Measurements from ENCODE around the gene OCRL. TPM values are rescaled to one million over a fixed set of nuclear protein-coding genes. Genes with fewer than 3 reads are reported as not detected.

Gene OCRL
- total RNA-seq, 1 donor from 2014 or later, result 10.2 TPM

GRCh38 chrX:129622757-129623301 is 82.8 kb downstream of the OCRL start:
- TF ChIP-seq, protein P1, sequence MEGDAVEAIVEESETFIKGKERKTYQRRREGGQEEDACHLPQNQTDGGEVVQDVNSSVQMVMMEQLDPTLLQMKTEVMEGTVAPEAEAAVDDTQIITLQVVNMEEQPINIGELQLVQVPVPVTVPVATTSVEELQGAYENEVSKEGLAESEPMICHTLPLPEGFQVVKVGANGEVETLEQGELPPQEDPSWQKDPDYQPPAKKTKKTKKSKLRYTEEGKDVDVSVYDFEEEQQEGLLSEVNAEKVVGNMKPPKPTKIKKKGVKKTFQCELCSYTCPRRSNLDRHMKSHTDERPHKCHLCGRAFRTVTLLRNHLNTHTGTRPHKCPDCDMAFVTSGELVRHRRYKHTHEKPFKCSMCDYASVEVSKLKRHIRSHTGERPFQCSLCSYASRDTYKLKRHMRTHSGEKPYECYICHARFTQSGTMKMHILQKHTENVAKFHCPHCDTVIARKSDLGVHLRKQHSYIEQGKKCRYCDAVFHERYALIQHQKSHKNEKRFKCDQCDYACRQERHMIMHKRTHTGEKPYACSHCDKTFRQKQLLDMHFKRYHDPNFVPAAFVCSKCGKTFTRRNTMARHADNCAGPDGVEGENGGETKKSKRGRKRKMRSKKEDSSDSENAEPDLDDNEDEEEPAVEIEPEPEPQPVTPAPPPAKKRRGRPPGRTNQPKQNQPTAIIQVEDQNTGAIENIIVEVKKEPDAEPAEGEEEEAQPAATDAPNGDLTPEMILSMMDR (IDR thresholded peaks at IDR 0.05; ENCODE audit: borderline replicate concordance), result no peak

GRCh38 chrX:129626026-129626425 is 86.0 kb downstream of the OCRL start:
- DNase-seq, result no peak
- H3K4me1 ChIP-seq, result peaks cover 8% of the 10 kb centered on the region
- intact Hi-C loops (cut with micrococcal nuclease), result no loop called here
- H3K9me3 ChIP-seq (replicated peaks), result no peaks in the 10 kb centered on the region
- H3K4me3 ChIP-seq, result no peak overlapping the region
- no peaks in the 10 kb centered on the region for H3K36me3 ChIP-seq
- TF ChIP-seq, protein P1 (IDR thresholded peaks at IDR 0.05; ENCODE audit: borderline replicate concordance), result no peak
- H3K27me3 ChIP-seq (ENCODE audit: low read depth), result no peaks in the 10 kb centered on the region
- no peak overlapping the region for H3K27ac ChIP-seq (replicated peaks)

More at GRCh38 chrX:129622757-129623301, 82.8 kb downstream of the OCRL start:
- intact Hi-C loops (cut with micrococcal nuclease), result no loop called here
- H3K4me1 ChIP-seq, result no peaks in the 10 kb centered on the region
- H3K27ac ChIP-seq (replicated peaks), result no peak overlapping the region
- no peaks in the 10 kb centered on the region for H3K27me3 ChIP-seq (ENCODE audit: low read depth)
- DNase-seq, result no peak
- H3K4me3 ChIP-seq, result no peak overlapping the region
- no peaks in the 10 kb centered on the region for H3K9me3 ChIP-seq (replicated peaks)
- no peaks in the 10 kb centered on the region for H3K36me3 ChIP-seq

DNA sequence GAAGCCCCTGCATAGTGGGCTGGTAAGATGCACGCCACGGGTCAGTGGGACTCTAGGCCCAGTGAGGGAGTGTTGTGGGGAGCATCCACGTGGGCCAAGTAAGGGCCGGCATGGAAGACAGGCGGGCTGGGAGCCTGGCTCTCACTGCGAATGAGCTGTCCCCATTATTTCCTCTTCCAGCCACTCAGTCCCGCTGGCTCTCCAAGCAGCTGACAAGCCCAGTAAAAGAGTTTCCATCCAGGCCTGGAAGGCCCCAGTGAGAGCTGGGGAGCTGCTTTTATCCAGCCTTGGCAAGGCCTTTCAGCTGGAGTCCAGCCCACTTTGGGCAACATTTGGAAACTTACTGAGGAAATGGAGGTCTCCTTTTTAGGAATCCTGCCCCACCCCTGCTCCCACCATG is 89.8 kb downstream of the OCRL start:
- DNase-seq, result no peak
- peak overlapping the region; percentile 51 for H3K27ac ChIP-seq (replicated peaks)
- intact Hi-C loops (cut with micrococcal nuclease), result no loop called here
- TF ChIP-seq, protein P1 (IDR thresholded peaks at IDR 0.05; ENCODE audit: borderline replicate concordance), result no peak
- H3K27me3 ChIP-seq (ENCODE audit: low read depth), result no peaks in the 10 kb centered on the region
- no peaks in the 10 kb centered on the region for H3K36me3 ChIP-seq
- no peaks in the 10 kb centered on the region for H3K9me3 ChIP-seq (replicated peaks)
- peaks cover 8% of the 10 kb centered on the region for H3K4me1 ChIP-seq
- no peak overlapping the region for H3K4me3 ChIP-seq

- no peak overlapping the region for H3K27ac ChIP-seq (replicated peaks)
- no peaks in the 10 kb centered on the region for H3K9me3 ChIP-seq (replicated peaks)
- no peak for DNase-seq
- peaks cover 8% of the 10 kb centered on the region for H3K4me1 ChIP-seq
- H3K4me3 ChIP-seq, result no peak overlapping the region
- intact Hi-C loops (cut with micrococcal nuclease), result no loop called here
- no peaks in the 10 kb centered on the region for H3K27me3 ChIP-seq (ENCODE audit: low read depth)
- no peaks in the 10 kb centered on the region for H3K36me3 ChIP-seq
- TF ChIP-seq, protein P1 (IDR thresholded peaks at IDR 0.05; ENCODE audit: borderline replicate concordance), result no peak
These were observed 91.8 kb downstream of the OCRL start for GRCh38 chrX:129631849-129632248.

DNA sequence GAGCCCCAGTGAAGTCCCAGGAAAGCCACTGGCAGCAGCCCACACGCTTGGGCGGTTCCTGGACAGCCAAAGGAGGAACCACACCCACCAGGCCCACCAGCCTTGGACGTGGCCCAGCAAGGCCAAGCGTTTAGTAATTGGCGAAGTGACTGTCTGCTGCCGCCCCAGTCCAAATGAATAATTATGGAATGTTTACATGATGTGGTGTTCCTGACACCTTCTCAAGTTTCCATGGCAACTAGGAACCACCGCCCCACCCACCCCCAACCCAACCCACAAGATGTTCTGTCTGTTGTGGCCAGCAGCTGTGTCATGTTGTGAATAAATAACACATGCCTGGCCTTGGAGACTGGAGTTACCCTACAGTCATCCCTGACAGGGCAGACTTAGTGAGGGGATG is 92.4 kb downstream of the OCRL start:
- Histone ChIP-seq H3K4me3 (no peak overlapping the region), H3K27me3 (ENCODE audit: low read depth) (no peaks in the 10 kb centered on the region), H3K4me1 (peaks cover 8% of the 10 kb centered on the region), H3K9me3 (replicated peaks) (no peaks in the 10 kb centered on the region), H3K27ac (replicated peaks) (no peak overlapping the region), H3K36me3 (no peaks in the 10 kb centered on the region)
- TF ChIP-seq, protein P1 (IDR thresholded peaks at IDR 0.05; ENCODE audit: borderline replicate concordance), result no peak
- intact Hi-C loops (cut with micrococcal nuclease), result no loop called here
- DNase-seq, result no peak

Measured in left ventricle myocardium inferior (tissue), 1 donor.